GM12878 (cell line): ENCODE data around the gene SHC2. TPM values are rescaled to one million over a fixed set of nuclear protein-coding genes. Genes with fewer than 3 reads are reported as not detected.
"Not testable (repeated sequence)": the region's sequence is repeated elsewhere in the genome, so short reads cannot be mapped to it uniquely, and the experiment has no call there.

Experiments
- ATAC-seq: fragments of 200-7000 bp; cut with Tn5 transposase; 3 replicates; pipeline ENCODE4 v1.9.1; 2020; ENCODE audit warnings: mild to moderate bottlenecking, moderate library complexity
- BruUV-seq: library from RNA; stranded (reverse); fragments of 400-500 nt; replicated peaks from 2 replicates; lab custom pipeline; 2021; lab: Mats Ljungman, UMichigan
- CTCF ChIA-PET: fragments of 300-600 bp; sonication (Branson Sonifier 250); formaldehyde crosslinking; extraction: SDS; loops from one replicate; lab custom pipeline; 2021; ENCODE audit warnings: inconsistent platforms; lab: Yijun Ruan, JAX
- POLR2A ChIA-PET: fragments of 350-600 bp; formaldehyde crosslinking; extraction: SDS; loops from one replicate; lab custom pipeline; 2021; ENCODE audit warnings: inconsistent platforms; lab: Charles Lee
- RAD21 ChIA-PET: fragments of 300-600 bp; sonication (Branson Sonifier 250); formaldehyde crosslinking; loops from one replicate; lab custom pipeline; 2023; ENCODE audit warnings: antibody characterized with exemption; ENCODE audit not compliant: unreplicated experiment; lab: Charles Lee
- SMC1A ChIA-PET: fragments of 300-600 bp; sonication (Branson Sonifier 250); formaldehyde crosslinking; loops from one replicate; lab custom pipeline; 2023; ENCODE audit not compliant: unreplicated experiment, uncharacterized antibody; lab: Charles Lee
- DNase-seq: peaks from one replicate; pipeline ENCODE4 v3.0.0-alpha.2; 2011; ENCODE audit warnings: low read depth, low spot score
- FAIRE-seq: peaks from 3 replicates; lab custom pipeline; 2011; peaks lifted over from hg19 to GRCh38; lab: Jason Lieb, UNC
- H2AFZ ChIP-seq: 2 replicates; pipeline ENCODE4 v1.6.0; 2011; ENCODE audit warnings: low read depth, low read length, control low read depth; ENCODE audit not compliant: control insufficient read depth
- H3K27ac ChIP-seq: 2 replicates; pipeline ENCODE4 v1.5.1; 2011; ENCODE audit warnings: control low read depth; ENCODE audit not compliant: control insufficient read depth, insufficient read depth
- H3K27me3 ChIP-seq, 2 experiments: replicated peaks in 1 of 2; 2 replicates each; pipeline versions ENCODE4 v1.6.0 to v1.6.1; 2011; ENCODE audit warnings: low read length in 1 of 2; ENCODE audit not compliant: control insufficient read depth in 2 of 2, insufficient read depth in 2 of 2
- H3K36me3 ChIP-seq, 2 experiments: 2 replicates each; pipeline ENCODE4 v1.5.1; 2011; ENCODE audit warnings: low read length in 1 of 2; ENCODE audit not compliant: control insufficient read depth in 2 of 2, insufficient read depth in 2 of 2
- H3K4me1 ChIP-seq: 2 replicates; pipeline ENCODE4 v1.6.1; 2011; ENCODE audit warnings: mild to moderate bottlenecking, low read length, moderate library complexity, mixed read lengths; ENCODE audit not compliant: control insufficient read depth, insufficient read depth
- H3K4me2 ChIP-seq: 2 replicates; pipeline ENCODE4 v1.6.0; 2011; ENCODE audit warnings: control low read depth; ENCODE audit not compliant: control insufficient read depth, insufficient read depth
- H3K4me3 ChIP-seq: fragments of 200-600 bp; sonication (generic); 2 replicates; pipeline ENCODE4 v1.5.1; 2016
- H3K79me2 ChIP-seq: 2 replicates; pipeline ENCODE4 v1.6.0; 2011; ENCODE audit warnings: low read length; ENCODE audit not compliant: control insufficient read depth, insufficient read depth
- H3K9ac ChIP-seq: 2 replicates; pipeline ENCODE4 v1.8.0; 2011; ENCODE audit warnings: low read length, control low read depth, mixed read lengths; ENCODE audit not compliant: control insufficient read depth, insufficient read depth
- H3K9me3 ChIP-seq: replicated peaks from 3 replicates; pipeline ENCODE4 v1.5.1; 2011; ENCODE audit warnings: mild to moderate bottlenecking, low read length; ENCODE audit not compliant: control insufficient read depth, insufficient read depth
- H4K20me1 ChIP-seq: 2 replicates; pipeline ENCODE4 v1.6.0; 2011; ENCODE audit not compliant: control insufficient read depth, insufficient read depth
- TCF12 ChIP-seq: IDR thresholded peaks from 2 replicates; pipeline ENCODE4 v1.6.1; 2011; ENCODE audit warnings: low read depth, mild to moderate bottlenecking, low read length
- WGBS: methylation state at CpG from one replicate; pipeline ENCODE4 v1.1.6; 2016; ENCODE audit warnings: low lambda C conversion rate; ENCODE audit not compliant: insufficient replicate concordance, insufficient coverage; ENCODE audit errors: missing lambda C conversion rate; 5-methylcytosine and 5-hydroxymethylcytosine counted together
- in situ Hi-C: fragments of 300-500 bp; cut with MboI; formaldehyde crosslinking; loops from 9 replicates; pipeline ENCODE4 v1.14.3; 2018; ENCODE audit warnings: mixed read lengths
- intact Hi-C: fragments of 100-400 bp; cut with micrococcal nuclease; formaldehyde crosslinking; loops from one replicate; pipeline ENCODE4 v1.14.2; 2022; ENCODE audit not compliant: unreplicated experiment
- polyA plus RNA-seq, 11 experiments: library from polyadenylated mRNA; depleted of rRNA in 4 of 11; unstranded in 6 of 11; stranded (reverse) in 5 of 11; fragments of >200 nt; fragmentation: Nextera tagmentation in 4 of 11; fragmentation: Illumina TruSeq in 1 of 11; extraction: Ambion mirVana in 4 of 11; extraction: Trizol in 1 of 11; gene quantifications; 1 replicate in 1 of 11; 2 replicates in 10 of 11; pipeline versions ENCODE4 v1.2.1 to v1.2.3, GENCODE V29; 2011 to 2016; ENCODE audit warnings: inconsistent platforms in 2 of 11, missing spikeins in 2 of 11, low read depth in 1 of 11
- total RNA-seq, 4 experiments: library from RNA; depleted of rRNA in 3 of 4; stranded (reverse); fragments of >200 nt in 3 of 4; fragmentation: Illumina TruSeq in 1 of 4; extraction: Trizol in 1 of 4; gene quantifications; 2 replicates each; pipeline versions ENCODE4 v1.2.1 to v1.2.3, GENCODE V29; 2013 to 2021
- TF ChIP-seq, protein P1 (sequence below): IDR thresholded peaks from 2 replicates; pipeline ENCODE4 v1.6.1; 2011; ENCODE audit warnings: mild to moderate bottlenecking, low read depth, low read length, moderate library complexity; ENCODE audit not compliant: insufficient replicate concordance

The SHC2 gene
- total and polyA plus RNA-seq, 10 of the 15 experiments (the other 5 are each of a cell fraction or from before 2014, with no cell fraction given): 0.08 TPM; not detected in 9

DNA sequence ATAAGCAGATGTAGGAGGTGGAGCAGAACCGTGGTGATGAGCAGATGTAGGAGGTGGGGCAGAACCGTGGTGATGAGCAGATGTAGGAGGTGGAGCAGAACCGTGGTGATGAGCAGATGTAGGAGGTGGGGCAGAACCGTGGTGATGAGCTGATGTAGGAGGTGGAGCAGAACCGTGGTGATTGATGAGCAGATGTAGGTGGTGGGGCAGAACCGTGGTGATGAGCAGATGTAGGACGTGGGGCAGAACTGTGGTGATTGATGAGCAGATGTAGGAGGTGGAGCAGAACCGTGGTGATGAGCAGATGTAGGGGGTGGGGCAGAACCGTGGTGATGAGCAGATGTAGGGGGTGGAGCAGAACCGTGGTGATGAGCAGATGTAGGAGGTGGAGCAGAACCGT is 78.9 kb downstream of the SHC2 start:
- H3K27ac ChIP-seq, ATAC-seq, SMC1A ChIA-PET, H3K4me3 ChIP-seq, H4K20me1 ChIP-seq, in situ Hi-C loops, H3K79me2 ChIP-seq, H3K9me3 ChIP-seq, H3K9ac ChIP-seq, intact Hi-C loops, POLR2A ChIA-PET, H2AFZ ChIP-seq, H3K27me3 ChIP-seq, H3K36me3 ChIP-seq, BruUV-seq, H3K4me2 ChIP-seq: not testable (repeated sequence)
- 0% methylated on average over 9 of the region's 11 CpGs for WGBS
- DNase-seq (peak; percentile 17), FAIRE-seq (peak; percentile 64)
- CTCF ChIA-PET: interaction anchor here (1.1 to 1.4 kb wide), 2 partner anchors 107 to 130 kb away, joined by 3 to 4 read pairs; no protein-coding TSS in a partner anchor
- peaks cover 20% of the 10 kb centered on the region for H3K4me1 ChIP-seq
- RAD21 ChIA-PET: interaction anchor here (1.0 kb wide), 1 partner anchor 39 kb away, joined by 4 read pairs; no protein-coding TSS in a partner anchor
- TF ChIP-seq TCF12: 0 out of 2 replicates have a peak, but pooled peaks have one; percentile 48
- TF ChIP-seq, protein P1, sequence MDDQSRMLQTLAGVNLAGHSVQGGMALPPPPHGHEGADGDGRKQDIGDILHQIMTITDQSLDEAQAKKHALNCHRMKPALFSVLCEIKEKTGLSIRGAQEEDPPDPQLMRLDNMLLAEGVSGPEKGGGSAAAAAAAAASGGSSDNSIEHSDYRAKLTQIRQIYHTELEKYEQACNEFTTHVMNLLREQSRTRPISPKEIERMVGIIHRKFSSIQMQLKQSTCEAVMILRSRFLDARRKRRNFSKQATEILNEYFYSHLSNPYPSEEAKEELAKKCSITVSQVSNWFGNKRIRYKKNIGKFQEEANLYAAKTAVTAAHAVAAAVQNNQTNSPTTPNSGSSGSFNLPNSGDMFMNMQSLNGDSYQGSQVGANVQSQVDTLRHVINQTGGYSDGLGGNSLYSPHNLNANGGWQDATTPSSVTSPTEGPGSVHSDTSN: peak; percentile 31

DNA sequence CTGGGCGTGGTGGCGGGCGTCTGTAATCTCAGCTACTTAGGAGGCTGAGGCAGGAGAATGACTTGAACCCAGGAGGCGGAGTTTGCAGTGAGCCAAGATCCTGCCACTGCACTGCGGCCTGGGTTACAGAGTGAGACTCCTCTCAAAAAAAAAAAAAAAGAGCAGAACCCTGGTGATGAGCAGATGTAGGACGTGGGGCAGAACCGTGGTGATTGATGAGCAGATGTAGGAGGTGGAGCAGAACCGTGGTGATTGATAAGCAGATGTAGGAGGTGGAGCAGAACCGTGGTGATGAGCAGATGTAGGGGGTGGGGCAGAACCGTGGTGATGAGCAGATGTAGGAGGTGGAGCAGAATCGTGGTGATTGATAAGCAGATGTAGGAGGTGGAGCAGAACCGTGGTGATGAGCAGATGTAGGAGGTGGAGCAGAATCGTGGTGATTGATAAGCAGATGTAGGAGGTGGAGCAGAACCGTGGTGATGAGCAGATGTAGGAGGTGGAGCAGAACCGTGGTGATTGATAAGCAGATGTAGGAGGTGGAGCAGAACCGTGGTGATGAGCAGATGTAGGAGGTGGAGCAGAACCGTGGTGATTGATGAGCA is 80.1 kb downstream of the SHC2 start:
- SMC1A ChIA-PET, RAD21 ChIA-PET, H3K9me3 ChIP-seq, BruUV-seq, H3K27me3 ChIP-seq, H3K79me2 ChIP-seq, H2AFZ ChIP-seq, POLR2A ChIA-PET, DNase-seq, in situ Hi-C loops, H3K9ac ChIP-seq, H3K27ac ChIP-seq, ATAC-seq, H4K20me1 ChIP-seq, FAIRE-seq, H3K4me2 ChIP-seq, intact Hi-C loops, H3K36me3 ChIP-seq, H3K4me3 ChIP-seq: not testable (repeated sequence)
- 40% methylated on average over 11 of the region's 17 CpGs for WGBS
- CTCF ChIA-PET: interaction anchor here (1.1 kb wide), 1 partner anchor 126 kb away, joined by 3 read pairs; no protein-coding TSS in a partner anchor
- peaks cover 20% of the 10 kb centered on the region for H3K4me1 ChIP-seq
